ENCODE measurements around the gene PFN1. TPM values are rescaled to one million over a fixed set of nuclear protein-coding genes. Genes with fewer than 3 reads are reported as not detected.

Gene PFN1
- total RNA-seq (100 to 1,000 TPM; 440 to 554 TPM), polyA plus RNA-seq (100 to 1,000 TPM; 543 to 728 TPM)
- long read RNA-seq, donor 1, transcript PFN1-201 (3 exons, 1,291 nt) = major isoform, 138 of 147 reads
- long read RNA-seq, donor 1, transcript PFN1-203 (2 exons, 1,173 nt) = minor isoform, 6 of 147 reads
- long read RNA-seq, donor 1, partial matches to known transcripts = 1 of 147 reads
- long read RNA-seq, donor 1, other reads (novel, unspliced or antisense) = 2 of 147 reads
- long read RNA-seq, donor 2, transcript PFN1-201 (3 exons, 1,291 nt) = major isoform, 138 of 145 reads
- long read RNA-seq, donor 2, transcript PFN1-203 (2 exons, 1,173 nt) = minor isoform, 6 of 145 reads
- long read RNA-seq, donor 2, partial matches to known transcripts = 0 of 145 reads
- long read RNA-seq, donor 2, other reads (novel, unspliced or antisense) = 1 of 145 reads

DNA sequence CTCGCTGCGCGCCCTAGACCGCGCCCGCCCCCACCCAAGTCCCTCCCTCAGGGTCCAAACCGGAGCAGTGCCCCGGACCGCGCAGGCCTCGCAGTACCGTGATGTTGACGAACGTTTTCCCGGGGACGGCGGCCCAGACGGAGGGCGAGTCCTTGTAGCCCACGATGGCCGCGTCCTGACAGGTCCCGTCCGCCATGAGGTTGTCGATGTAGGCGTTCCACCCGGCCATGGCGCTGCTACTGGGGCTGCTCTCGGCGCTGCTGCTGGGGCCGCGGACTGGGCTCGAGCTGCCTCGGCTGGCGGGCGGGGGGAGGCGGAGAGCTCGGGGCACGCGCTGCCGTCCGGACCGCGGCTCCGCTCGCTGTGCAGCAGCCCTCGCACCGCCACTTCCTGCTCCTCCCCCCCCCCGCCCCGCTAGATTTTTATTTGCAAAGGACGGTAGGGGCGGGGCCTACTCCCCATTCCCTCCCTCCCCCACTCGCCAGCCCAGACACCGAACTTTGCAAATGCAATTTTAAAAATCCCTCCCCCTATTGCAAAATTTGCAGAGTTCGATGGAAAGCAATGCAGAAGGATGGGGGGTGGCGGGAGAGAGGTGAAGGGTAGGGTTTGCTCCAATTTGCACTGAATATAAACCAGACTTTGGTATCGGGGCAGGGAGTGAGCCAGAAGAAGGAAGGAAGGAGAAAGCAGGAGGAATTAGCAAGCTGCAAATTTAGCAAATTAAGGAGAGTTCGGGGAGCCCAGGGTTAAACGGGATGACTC, at the start of gene PFN1:
PFN1 (minus strand) TSS at position 365 of the 765 bp plus-strand sequence; CDS start at position 229, 136 bp downstream.
- peaks cover 0 to 2% of the 10 kb centered on the region in 2 donors for H3K27me3 ChIP-seq (ENCODE audit: control insufficient read depth in 1 of 2, insufficient read depth in 2 of 2, low read length in 1 of 2)
- ATAC-seq (ENCODE audit: low FRiP score) (peak; percentile 88), DNase-seq (peak; percentile 95 to 96)
- no peaks in the 10 kb centered on the region for H3K4me1 ChIP-seq (ENCODE audit: control insufficient read depth in 1 of 2, insufficient read depth in 2 of 2, low read length in 2 of 2)
- intact Hi-C loops (cut with DNase I) = loop anchor here in 1 of 2 donors (5.0 kb wide), 1 partner anchor 49 kb away; the partner anchor contains the start of genes INCA1 and KIF1C
- 0 to 1% methylated on average over 58 to 59 of the region's 59 CpGs for WGBS, 2 donors
- H3K36me3 ChIP-seq (ENCODE audit: control insufficient read depth in 1 of 2, insufficient read depth in 2 of 2, low read length in 1 of 2) = no peaks in the 10 kb centered on the region
- H3K27ac ChIP-seq (ENCODE audit: low read depth in 1 of 2, low read length in 2 of 2) = peak within 1 kb of the TSS; percentile 83 to 96
- no peaks in the 10 kb centered on the region for H3K9me3 ChIP-seq (ENCODE audit: control insufficient read depth, low read length)
- H3K4me3 ChIP-seq (ENCODE audit: low read length in 2 of 2) = peak within 1 kb of the TSS; percentile 72 to 92

DNA sequence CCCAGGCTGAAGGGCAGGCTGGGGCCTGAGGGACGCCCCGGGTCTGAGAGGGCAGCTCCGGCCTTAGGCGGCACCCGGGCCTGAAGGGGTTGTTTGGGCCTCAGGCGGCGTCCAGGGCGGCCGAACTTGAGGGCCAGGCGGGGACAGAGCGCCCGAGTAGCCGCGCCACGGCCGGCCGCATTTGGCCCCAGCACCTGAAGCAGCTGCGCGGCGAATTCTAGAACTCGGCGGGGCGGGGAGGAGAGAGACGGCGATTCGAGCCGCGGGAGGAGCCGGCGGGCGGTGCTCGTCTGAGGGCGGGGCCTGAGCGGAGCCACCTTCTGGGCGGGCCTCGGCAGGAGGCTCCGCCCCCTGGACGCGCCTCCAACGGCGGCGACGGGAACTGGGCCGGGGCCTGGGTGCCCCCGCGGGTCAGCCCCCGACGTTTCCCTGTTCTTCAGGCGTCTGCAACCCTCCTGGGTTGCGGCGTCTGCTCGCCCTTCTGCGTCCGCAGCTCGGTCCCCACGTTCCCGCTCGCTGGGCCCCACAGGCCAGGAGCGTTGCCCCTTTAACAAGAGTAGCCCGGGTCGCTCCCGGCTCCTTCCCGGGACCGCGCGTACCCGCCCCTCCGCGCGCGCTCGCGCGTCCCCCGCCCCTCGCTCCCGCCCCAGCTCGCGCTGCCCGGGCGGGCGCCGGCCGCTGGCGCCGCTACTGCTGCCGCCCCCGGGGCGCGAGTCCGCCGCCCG, 49.1 kb upstream of the PFN1 start, which contains the start of the genes INCA1 and KIF1C:
INCA1 (minus strand) TSS at position 221 of the 725 bp plus-strand sequence. CDS start 3,085 bp downstream, outside the sequence.
KIF1C (plus strand) TSS at position 649 of the 725 bp plus-strand sequence. CDS start 2,297 bp downstream, outside the sequence.
- H3K27ac ChIP-seq (ENCODE audit: low read depth in 1 of 2, low read length in 2 of 2) = peak within 1 kb of the TSS; percentile 64 to 86
- no peaks in the 10 kb centered on the region for H3K36me3 ChIP-seq (ENCODE audit: control insufficient read depth in 1 of 2, insufficient read depth in 2 of 2, low read length in 1 of 2)
- 0 to 1% methylated on average over 76 to 93 of the region's 93 CpGs for WGBS, 2 donors
- ATAC-seq (ENCODE audit: low FRiP score) (peak; percentile 96), DNase-seq (peak; percentile 96 to 97)
- no peaks in the 10 kb centered on the region for H3K27me3 ChIP-seq (ENCODE audit: control insufficient read depth in 1 of 2, insufficient read depth in 2 of 2, low read length in 1 of 2)
- peak within 1 kb of the TSS; percentile 62 to 87 for H3K4me3 ChIP-seq (ENCODE audit: low read length in 2 of 2)
- intact Hi-C loops (cut with DNase I) = loop anchor here in 1 of 2 donors (1.0 to 5.0 kb wide), 2 partner anchors 30 to 50 kb away; partner anchors contain the start of genes PFN1 and SPAG7
- no peaks in the 10 kb centered on the region for H3K4me1 ChIP-seq (ENCODE audit: control insufficient read depth in 1 of 2, insufficient read depth in 2 of 2, low read length in 2 of 2)
- no peaks in the 10 kb centered on the region for H3K9me3 ChIP-seq (ENCODE audit: control insufficient read depth, low read length)

DNA sequence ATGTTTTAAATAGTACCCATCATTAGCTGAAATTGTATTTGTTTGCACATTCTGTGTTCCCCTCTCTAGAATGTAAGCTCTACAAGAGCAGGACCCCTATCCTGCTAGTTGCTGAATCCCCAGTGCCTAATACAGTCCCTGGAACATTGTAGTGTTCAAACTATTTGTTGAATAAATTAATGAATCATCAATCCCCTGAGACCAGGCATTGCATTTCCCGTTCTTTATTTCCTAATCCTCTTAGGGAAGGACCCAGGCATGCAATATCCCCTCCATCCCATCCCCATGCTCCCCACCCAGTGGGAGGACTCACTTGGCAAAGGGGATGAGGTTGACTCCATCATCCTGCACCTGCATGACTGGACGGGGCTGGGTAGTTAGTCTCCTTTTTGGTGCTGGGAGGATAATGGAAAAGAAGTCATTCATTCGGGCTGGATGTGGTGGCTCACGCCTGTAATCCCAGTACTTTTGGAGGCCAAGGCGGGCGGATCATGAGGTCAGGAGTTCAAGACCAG, 45.8 kb upstream of the PFN1 start:
- no peak for DNase-seq
- no peaks in the 10 kb centered on the region for H3K36me3 ChIP-seq (ENCODE audit: control insufficient read depth in 1 of 2, insufficient read depth in 2 of 2, low read length in 1 of 2)
- H3K4me3 ChIP-seq (ENCODE audit: low read length in 2 of 2) = no peak overlapping the region
- ATAC-seq (ENCODE audit: low FRiP score) = no peak
- intact Hi-C loops (cut with DNase I) = no loop called here
- H3K4me1 ChIP-seq (ENCODE audit: control insufficient read depth in 1 of 2, insufficient read depth in 2 of 2, low read length in 2 of 2) = no peaks in the 10 kb centered on the region
- no peaks in the 10 kb centered on the region for H3K9me3 ChIP-seq (ENCODE audit: control insufficient read depth, low read length)
- H3K27ac ChIP-seq (ENCODE audit: low read depth in 1 of 2, low read length in 2 of 2) = no peak overlapping the region
- H3K27me3 ChIP-seq (ENCODE audit: control insufficient read depth in 1 of 2, insufficient read depth in 2 of 2, low read length in 1 of 2) = no peaks in the 10 kb centered on the region
- 85 to 88% methylated on average over 6 of the region's 6 CpGs for WGBS, 2 donors

DNA sequence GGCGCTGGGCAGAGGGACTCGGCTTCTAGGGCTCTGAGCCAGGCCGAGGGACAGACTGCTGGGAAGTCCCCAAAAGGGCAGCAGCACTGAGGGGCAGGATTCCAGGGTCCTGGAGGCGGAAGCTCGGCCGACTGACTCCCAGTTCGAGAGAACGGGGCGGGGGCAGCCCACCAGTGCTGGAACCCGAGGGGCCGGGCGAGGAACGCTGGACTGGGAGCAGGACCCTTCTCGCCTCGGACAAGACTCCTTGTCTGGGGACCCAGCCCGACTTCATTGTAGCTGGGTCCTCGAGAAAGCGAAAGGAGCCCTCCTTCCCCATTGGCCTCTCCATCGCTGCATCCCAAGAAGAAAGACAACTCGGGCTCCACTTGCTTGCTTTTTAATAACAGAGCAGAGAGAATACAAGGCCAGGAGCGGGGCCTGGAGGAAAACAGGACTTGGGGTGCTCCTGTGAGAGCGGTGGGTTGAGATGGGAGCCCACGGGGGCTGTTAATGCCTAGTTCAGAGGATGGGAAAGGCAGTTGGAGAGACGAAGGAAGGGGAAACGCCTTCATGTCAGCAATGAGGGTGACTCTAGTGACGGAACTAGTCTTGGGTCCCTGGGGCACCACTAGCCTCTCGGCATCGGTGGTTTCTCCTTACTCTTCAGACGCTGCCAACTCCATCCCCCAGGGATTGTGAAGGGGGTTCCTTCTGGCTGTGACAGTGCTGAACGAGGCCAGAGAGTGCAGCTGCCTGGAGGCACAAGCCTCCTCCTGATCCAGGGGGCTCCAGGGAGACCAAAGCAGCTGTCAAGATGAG, 39.6 kb upstream of the PFN1 start:
- no peaks in the 10 kb centered on the region for H3K9me3 ChIP-seq (ENCODE audit: control insufficient read depth, low read length)
- 1% methylated on average over 30 of the region's 30 CpGs for WGBS, 2 donors
- no peaks in the 10 kb centered on the region for H3K27me3 ChIP-seq (ENCODE audit: control insufficient read depth in 1 of 2, insufficient read depth in 2 of 2, low read length in 1 of 2)
- ATAC-seq (ENCODE audit: low FRiP score) (peak; percentile 47), DNase-seq (peak in 1 of 2 donors; percentile 65)
- H3K4me3 ChIP-seq (ENCODE audit: low read length in 2 of 2) = peak overlapping the region; percentile 67 to 93
- no peaks in the 10 kb centered on the region for H3K36me3 ChIP-seq (ENCODE audit: control insufficient read depth in 1 of 2, insufficient read depth in 2 of 2, low read length in 1 of 2)
- intact Hi-C loops (cut with DNase I) = loop anchor here (10.0 kb wide), 1 partner anchor 83 kb away; the partner anchor contains the start of gene CHRNE (in 2 of the 2)
- H3K4me1 ChIP-seq (ENCODE audit: control insufficient read depth in 1 of 2, insufficient read depth in 2 of 2, low read length in 2 of 2) = peaks cover 0 to 3% of the 10 kb centered on the region in 2 donors
- H3K27ac ChIP-seq (ENCODE audit: low read depth in 1 of 2, low read length in 2 of 2) = peak overlapping the region; percentile 10 to 90

GRCh38 chr17:4986951-4987766, 38.8 kb upstream of the PFN1 start, which contains the start of gene CAMTA2:
Gene CAMTA2, minus strand, starts transcription at chr17:4987675. Its CDS starts 1,453 bp downstream, at chr17:4986222.
- intact Hi-C loops (cut with DNase I) = loop anchor here (10.0 kb wide), 1 partner anchor 82 kb away; the partner anchor contains the start of gene CHRNE (in 2 of the 2)
- 1% methylated on average over 58 to 78 of the region's 78 CpGs for WGBS, 2 donors

DNA sequence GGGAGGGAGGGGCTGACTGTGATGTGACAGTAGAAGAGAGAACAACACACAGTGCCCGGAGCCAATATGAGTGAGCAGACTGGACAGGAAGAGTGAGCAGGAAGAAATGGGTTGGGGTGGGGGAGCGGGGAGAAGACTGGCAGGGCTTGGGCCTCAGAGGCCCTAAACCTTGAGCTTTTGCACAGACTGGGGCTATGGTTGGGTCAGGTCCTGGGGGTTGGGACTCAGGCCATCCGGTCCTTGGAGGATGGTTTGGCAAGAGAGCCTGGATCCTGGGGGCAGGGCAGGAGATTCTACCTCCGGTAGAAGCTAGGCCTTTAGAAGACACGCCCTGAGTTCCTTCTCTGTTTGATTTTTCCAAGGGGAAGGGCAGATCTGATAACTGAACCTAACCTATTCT, 38.1 kb upstream of the PFN1 start:
- intact Hi-C loops (cut with DNase I) = loop anchor here (10.0 kb wide), 1 partner anchor 82 kb away; the partner anchor contains the start of gene CHRNE (in 2 of the 2)
- Histone ChIP-seq H3K4me3 (ENCODE audit: low read length in 2 of 2) (peak overlapping the region; percentile 67 to 93), H3K4me1 (ENCODE audit: control insufficient read depth in 1 of 2, insufficient read depth in 2 of 2, low read length in 2 of 2) (peaks cover 0 to 3% of the 10 kb centered on the region in 2 donors), H3K36me3 (ENCODE audit: control insufficient read depth in 1 of 2, insufficient read depth in 2 of 2, low read length in 1 of 2) (no peaks in the 10 kb centered on the region), H3K27ac (ENCODE audit: low read depth in 1 of 2, low read length in 2 of 2) (peak overlapping the region in 1 of 2 donors; percentile 13), H3K9me3 (ENCODE audit: control insufficient read depth, low read length) (no peaks in the 10 kb centered on the region), H3K27me3 (ENCODE audit: control insufficient read depth in 1 of 2, insufficient read depth in 2 of 2, low read length in 1 of 2) (no peaks in the 10 kb centered on the region)
- ATAC-seq (ENCODE audit: low FRiP score) (no peak), DNase-seq (no peak)
- WGBS, 2 donors = 33 to 39% methylated on average over 5 of the region's 5 CpGs

More at GRCh38 chr17:4986951-4987766, 38.8 kb upstream of the PFN1 start, which contains the start of gene CAMTA2:
- peak; percentile 94 to 98 for DNase-seq
- H3K27me3 ChIP-seq (ENCODE audit: control insufficient read depth in 1 of 2, insufficient read depth in 2 of 2, low read length in 1 of 2) = no peaks in the 10 kb centered on the region
- H3K4me3 ChIP-seq (ENCODE audit: low read length in 2 of 2) = peak within 1 kb of the TSS; percentile 67 to 93
- no peaks in the 10 kb centered on the region for H3K36me3 ChIP-seq (ENCODE audit: control insufficient read depth in 1 of 2, insufficient read depth in 2 of 2, low read length in 1 of 2)
- H3K27ac ChIP-seq (ENCODE audit: low read depth in 1 of 2, low read length in 2 of 2) = peak within 1 kb of the TSS; percentile 25 to 90
- peak; percentile 95 for ATAC-seq (ENCODE audit: low FRiP score)
- peaks cover 0 to 3% of the 10 kb centered on the region in 2 donors for H3K4me1 ChIP-seq (ENCODE audit: control insufficient read depth in 1 of 2, insufficient read depth in 2 of 2, low read length in 2 of 2)
- no peaks in the 10 kb centered on the region for H3K9me3 ChIP-seq (ENCODE audit: control insufficient read depth, low read length)

Measured in aorta (tissue), 5 donors.